Gastroesophageal sphincter (tissue), 4 donors: Measurements from ENCODE around the gene GMFB. TPM values are rescaled to one million over a fixed set of nuclear protein-coding genes. Genes with fewer than 3 reads are reported as not detected.

Experiments used
- ATAC-seq: fragments of 150-250 bp; one replicate; pipeline ENCODE4 v1.9.1; 2016; ENCODE audit warnings: mild to moderate bottlenecking, moderate library complexity
- H3K27ac ChIP-seq, 4 donors: fragments of 200-600 bp; sonication (generic) in 3 of 4; 1 replicate in 3 of 4; 2 replicates in 1 of 4; pipeline ENCODE4 v1.5.1; 2016 to 2019
- H3K27me3 ChIP-seq: fragments of 200-600 bp; sonication (generic); one replicate; pipeline ENCODE4 v1.5.1; 2019
- H3K36me3 ChIP-seq, 2 donors: fragments of 200-600 bp; sonication (generic); one replicate each; pipeline ENCODE4 v1.5.1; 2019; ENCODE audit warnings: control low read depth in 1 of 2
- H3K4me1 ChIP-seq, 3 donors: fragments of 200-600 bp; sonication (generic); 1 replicate in 2 of 3; 2 replicates in 1 of 3; pipeline ENCODE4 v1.5.1; 2016 to 2019; ENCODE audit warnings: control low read depth in 2 of 3
- H3K4me3 ChIP-seq, 2 donors: fragments of 200-600 bp; sonication (generic); one replicate each; pipeline ENCODE4 v1.5.1; 2019; ENCODE audit warnings: mild to moderate bottlenecking in 1 of 2, moderate library complexity in 1 of 2
- H3K9me3 ChIP-seq, 3 donors: fragments of 200-600 bp; sonication (generic); one replicate each; pipeline ENCODE4 v1.5.1; 2017 to 2019; ENCODE audit warnings: control low read depth in 2 of 3
- CTCF ChIP-seq, 4 experiments: fragments of 200-600 bp in 2 of 4; fragments of 450-650 bp in 2 of 4; sonication (generic) in 1 of 4; IDR thresholded peaks; one replicate each; pipeline ENCODE4 v1.5.1; 2017 to 2019; ENCODE audit warnings: antibody characterized with exemption in 4 of 4, mild to moderate bottlenecking in 2 of 4, moderate library complexity in 2 of 4
- EP300 ChIP-seq: sonication (generic); formaldehyde crosslinking; IDR thresholded peaks from one replicate; pipeline ENCODE4 v1.6.1; 2017; ENCODE audit warnings: antibody characterized with exemption, mild to moderate bottlenecking
- POLR2A ChIP-seq, 2 donors: fragments of 450-650 bp; IDR thresholded peaks; one replicate each; pipeline ENCODE4 v1.6.1; 2017; ENCODE audit warnings: antibody characterized with exemption in 2 of 2, mild to moderate bottlenecking in 2 of 2, moderate library complexity in 1 of 2
- POLR2AphosphoS5 ChIP-seq: sonication (generic); formaldehyde crosslinking; IDR thresholded peaks from one replicate; pipeline ENCODE4 v1.6.1; 2017; ENCODE audit warnings: antibody characterized with exemption
- WGBS, 2 donors: methylation state at CpG; one replicate each; pipeline ENCODE4 v1.1.5; 2018; ENCODE audit warnings: low coverage in 1 of 2; 5-methylcytosine and 5-hydroxymethylcytosine counted together
- total RNA-seq, 4 donors: library from RNA; depleted of rRNA; stranded (reverse); fragments of >200 nt; gene quantifications; one replicate each; pipeline ENCODE4 v1.1.0, GENCODE V29; 2016

The GMFB gene
- total RNA-seq, 4 donors from 2014 or later: 40.0 to 43.7 (median 42.3) TPM

- Histone ChIP-seq H3K9me3 (peaks cover 0 to 6% (median 0%) of the 10 kb centered on the region in 3 donors), H3K36me3 (peaks cover 0 to 38% of the 10 kb centered on the region in 2 donors), H3K27ac (no peak overlapping the region), H3K27me3 (no peaks in the 10 kb centered on the region), H3K4me1 (peaks cover 0 to 30% (median 0%) of the 10 kb centered on the region in 3 donors), H3K4me3 (no peak overlapping the region)
- ATAC-seq: no peak
- 71 to 88% methylated on average over 4 of the region's 4 CpGs for WGBS, 2 donors
- TF ChIP-seq EP300 (no peak), POLR2AphosphoS5 (no peak), CTCF (IDR thresholded peaks at IDR 0.05) (no peak), POLR2A (IDR thresholded peaks at IDR 0.05) (no peak)
Measured at GRCh38 chr14:54472315-54472714, 16.5 kb downstream of the GMFB start.

- TF ChIP-seq POLR2AphosphoS5: no peak
- no peak for TF ChIP-seq EP300
- TF ChIP-seq CTCF (IDR thresholded peaks at IDR 0.05): no peak
- TF ChIP-seq POLR2A (IDR thresholded peaks at IDR 0.05): no peak
- H3K27me3 ChIP-seq: no peaks in the 10 kb centered on the region
- H3K4me1 ChIP-seq: peaks cover 0 to 30% (median 0%) of the 10 kb centered on the region in 3 donors
- no peak overlapping the region for H3K4me3 ChIP-seq
- no peak overlapping the region for H3K27ac ChIP-seq
- peaks cover 0 to 10% (median 0%) of the 10 kb centered on the region in 3 donors for H3K9me3 ChIP-seq
- no peak for ATAC-seq
- H3K36me3 ChIP-seq: peaks cover 0 to 38% of the 10 kb centered on the region in 2 donors
- WGBS, 2 donors: 96 to 100% methylated on average over 3 to 4 of the region's 4 CpGs
Measured at GRCh38 chr14:54471641-54472040, 17.1 kb downstream of the GMFB start.

GRCh38 chr14:54470701-54471100, 18.1 kb downstream of the GMFB start:
- WGBS, 2 donors: 83 to 84% methylated on average over 3 of the region's 4 CpGs
- peaks cover 0 to 10% (median 0%) of the 10 kb centered on the region in 3 donors for H3K9me3 ChIP-seq
- peaks cover 0 to 22% (median 0%) of the 10 kb centered on the region in 3 donors for H3K4me1 ChIP-seq
- no peak for ATAC-seq
- no peaks in the 10 kb centered on the region for H3K27me3 ChIP-seq
- H3K36me3 ChIP-seq: peaks cover 0 to 38% of the 10 kb centered on the region in 2 donors
- H3K27ac ChIP-seq: no peak overlapping the region
- TF ChIP-seq POLR2AphosphoS5 (no peak), EP300 (no peak), POLR2A (IDR thresholded peaks at IDR 0.05) (no peak), CTCF (IDR thresholded peaks at IDR 0.05) (no peak)
- no peak overlapping the region for H3K4me3 ChIP-seq

- no peak for ATAC-seq
- H3K4me1 ChIP-seq: no peaks in the 10 kb centered on the region
- peaks cover 0 to 10% (median 0%) of the 10 kb centered on the region in 3 donors for H3K9me3 ChIP-seq
- H3K4me3 ChIP-seq: no peak overlapping the region
- TF ChIP-seq EP300: no peak
- no peak for TF ChIP-seq POLR2A (IDR thresholded peaks at IDR 0.05)
- no peak for TF ChIP-seq POLR2AphosphoS5
- TF ChIP-seq CTCF (IDR thresholded peaks at IDR 0.05): no peak
- H3K27ac ChIP-seq: no peak overlapping the region
- no peaks in the 10 kb centered on the region for H3K27me3 ChIP-seq
- H3K36me3 ChIP-seq: peaks cover 0 to 24% of the 10 kb centered on the region in 2 donors
Measured at GRCh38 chr14:54467280-54467679, 21.5 kb downstream of the GMFB start.

- no peak overlapping the region for H3K4me3 ChIP-seq
- 71 to 78% methylated on average over 4 of the region's 4 CpGs for WGBS, 2 donors
- peaks cover 0 to 9% of the 10 kb centered on the region in 2 donors for H3K36me3 ChIP-seq
- ATAC-seq: no peak
- H3K4me1 ChIP-seq: no peaks in the 10 kb centered on the region
- peaks cover 0 to 10% (median 0%) of the 10 kb centered on the region in 3 donors for H3K9me3 ChIP-seq
- no peaks in the 10 kb centered on the region for H3K27me3 ChIP-seq
- TF ChIP-seq POLR2AphosphoS5 (no peak), POLR2A (IDR thresholded peaks at IDR 0.05) (no peak), CTCF (IDR thresholded peaks at IDR 0.05) (no peak), EP300 (no peak)
- H3K27ac ChIP-seq: no peak overlapping the region
Measured at GRCh38 chr14:54465654-54466053, 23.1 kb downstream of the GMFB start.
